OCI-LY1 (cell line): ENCODE results near the gene TTLL5.
A peak's percentile ranks its signal among the peaks of the same experiment; 100 is the strongest.

Experiments
- H2AFZ ChIP-seq: fragments of 200-600 bp; sonication (generic), shearing (Covaris generic); 2 replicates; pipeline ENCODE4 v1.6.0; 2014; ENCODE audit warnings: antibody characterized with exemption, mild to moderate bottlenecking, low read length
- H3F3A ChIP-seq: fragments of 200-600 bp; sonication (generic), shearing (Covaris generic); 2 replicates; pipeline ENCODE4 v1.6.0; 2014; ENCODE audit warnings: mild to moderate bottlenecking, antibody characterized with exemption, low read length, moderate library complexity; ENCODE audit not compliant: insufficient read depth
- H3K27ac ChIP-seq: fragments of 200-600 bp; sonication (generic); 2 replicates; pipeline ENCODE4 v1.5.1; 2014; ENCODE audit warnings: low read length, mixed run types, mild to moderate bottlenecking, low read depth; ENCODE audit not compliant: poor library complexity, severe bottlenecking
- H3K27me3 ChIP-seq: fragments of 200-600 bp; sonication (generic); 2 replicates; pipeline ENCODE4 v1.6.0; 2014; ENCODE audit warnings: antibody characterized with exemption, mild to moderate bottlenecking, low read length, moderate library complexity; ENCODE audit not compliant: insufficient read depth
- H3K36me3 ChIP-seq: fragments of 200-600 bp; sonication (generic); 2 replicates; pipeline ENCODE4 v1.6.1; 2014; ENCODE audit warnings: mild to moderate bottlenecking, antibody characterized with exemption, low read length, moderate library complexity, mixed read lengths; ENCODE audit not compliant: insufficient read depth
- H3K4me1 ChIP-seq: fragments of 200-600 bp; sonication (generic); 2 replicates; pipeline ENCODE4 v1.5.1; 2014; ENCODE audit warnings: mild to moderate bottlenecking, low read length, moderate library complexity; ENCODE audit not compliant: insufficient read depth, severe bottlenecking
- H3K4me2 ChIP-seq: fragments of 200-600 bp; sonication (generic), shearing (Covaris generic); 2 replicates; pipeline ENCODE4 v1.6.1; 2014; ENCODE audit warnings: low read length
- H3K4me3 ChIP-seq: fragments of 200-600 bp; sonication (generic); 2 replicates; pipeline ENCODE4 v1.5.1; 2014; ENCODE audit warnings: low read length, low read depth, mild to moderate bottlenecking, mixed read lengths; ENCODE audit not compliant: poor library complexity, severe bottlenecking
- H3K79me2 ChIP-seq: fragments of 200-600 bp; shearing (Covaris generic); 2 replicates; pipeline ENCODE4 v1.6.1; 2016; ENCODE audit warnings: mixed run types, low read length, mixed read lengths; ENCODE audit not compliant: insufficient read depth
- H3K9ac ChIP-seq: fragments of 200-600 bp; sonication (generic), shearing (Covaris generic); 2 replicates; pipeline ENCODE4 v1.6.1; 2014; ENCODE audit warnings: mild to moderate bottlenecking, low read length, mixed read lengths
- H3K9me2 ChIP-seq: fragments of 200-600 bp; sonication (generic), shearing (Covaris generic); 2 replicates; pipeline ENCODE4 v1.6.1; 2014; ENCODE audit warnings: low read depth, mild to moderate bottlenecking, low read length, mixed read lengths
- H3K9me3 ChIP-seq: fragments of 200-600 bp; shearing (Covaris generic); 2 replicates; pipeline ENCODE4 v1.6.1; 2014; ENCODE audit warnings: low read length, mixed read lengths
- H4K20me1 ChIP-seq: fragments of 200-600 bp; sonication (generic), shearing (Covaris generic); 2 replicates; pipeline ENCODE4 v1.6.0; 2016; ENCODE audit warnings: mild to moderate bottlenecking, low read length; ENCODE audit not compliant: insufficient read depth
- CTCF ChIP-seq: fragments of 200-600 bp; sonication (generic), shearing (Covaris generic); IDR thresholded peaks from 2 replicates; pipeline ENCODE4 v1.5.1; 2017; ENCODE audit warnings: mild to moderate bottlenecking, antibody characterized with exemption, low read length, moderate library complexity, mixed read lengths
- EZH2 ChIP-seq: fragments of 200-600 bp; sonication (generic), shearing (Covaris generic); IDR thresholded peaks from 2 replicates; pipeline ENCODE4 v1.8.0; 2017; ENCODE audit warnings: borderline replicate concordance, mixed run types, mild to moderate bottlenecking, antibody characterized with exemption, low read length, moderate library complexity, mixed read lengths

Gene TTLL5

GRCh38 chr14:75993567-75994041 lies 332.6 kb downstream of the TTLL5 start:
- Histone ChIP-seq H3F3A (no peaks in the 10 kb centered on the region), H3K4me2 (no peak overlapping the region), H3K36me3 (no peaks in the 10 kb centered on the region), H3K27ac (no peak overlapping the region), H3K9ac (no peak overlapping the region), H4K20me1 (no peaks in the 10 kb centered on the region), H3K9me2 (no peaks in the 10 kb centered on the region), H2AFZ (no peak overlapping the region), H3K4me1 (peaks cover 8% of the 10 kb centered on the region), H3K27me3 (no peaks in the 10 kb centered on the region), H3K4me3 (no peak overlapping the region), H3K79me2 (no peaks in the 10 kb centered on the region), H3K9me3 (no peaks in the 10 kb centered on the region)
- no peak for TF ChIP-seq EZH2
- TF ChIP-seq CTCF = peak; percentile 31; the same call in 1 of the 2 replicates

GRCh38 chr14:75995372-75996041 lies 334.5 kb downstream of the TTLL5 start:
- Histone ChIP-seq H3K27ac (no peak overlapping the region), H3K9me2 (no peaks in the 10 kb centered on the region), H3K27me3 (no peaks in the 10 kb centered on the region), H3F3A (no peaks in the 10 kb centered on the region), H3K4me3 (no peak overlapping the region), H2AFZ (no peak overlapping the region), H3K9me3 (no peaks in the 10 kb centered on the region), H3K36me3 (peaks cover 1% of the 10 kb centered on the region; the same call in 1 of the 2 replicates), H3K79me2 (no peaks in the 10 kb centered on the region), H3K9ac (no peak overlapping the region), H3K4me2 (no peak overlapping the region), H4K20me1 (no peaks in the 10 kb centered on the region), H3K4me1 (peaks cover 8% of the 10 kb centered on the region)
- no peak for TF ChIP-seq EZH2
- no peak for TF ChIP-seq CTCF

- H4K20me1 ChIP-seq = no peaks in the 10 kb centered on the region
- H3K27me3 ChIP-seq = no peaks in the 10 kb centered on the region
- no peak overlapping the region for H3K4me2 ChIP-seq
- H3K9ac ChIP-seq = no peak overlapping the region
- H3K4me3 ChIP-seq = no peak overlapping the region
- TF ChIP-seq CTCF (no peak), EZH2 (no peak)
- H2AFZ ChIP-seq = no peak overlapping the region
- no peaks in the 10 kb centered on the region for H3K79me2 ChIP-seq
- H3K27ac ChIP-seq = no peak overlapping the region
- H3F3A ChIP-seq = no peaks in the 10 kb centered on the region
- peaks cover 8% of the 10 kb centered on the region for H3K4me1 ChIP-seq
- H3K9me2 ChIP-seq = no peaks in the 10 kb centered on the region
- H3K9me3 ChIP-seq = no peaks in the 10 kb centered on the region
- peaks cover 11% of the 10 kb centered on the region; the same call in 1 of the 2 replicates for H3K36me3 ChIP-seq
Measured at GRCh38 chr14:75996488-75996887, 335.4 kb downstream of the TTLL5 start.
